Measurements from ENCODE around the gene BEAN1.
A peak's percentile ranks its signal among the peaks of the same experiment; 100 is the strongest.
"Not testable (repeated sequence)": the region's sequence is repeated elsewhere in the genome, so short reads cannot be mapped to it uniquely, and the experiment has no call there.

The BEAN1 gene

DNA sequence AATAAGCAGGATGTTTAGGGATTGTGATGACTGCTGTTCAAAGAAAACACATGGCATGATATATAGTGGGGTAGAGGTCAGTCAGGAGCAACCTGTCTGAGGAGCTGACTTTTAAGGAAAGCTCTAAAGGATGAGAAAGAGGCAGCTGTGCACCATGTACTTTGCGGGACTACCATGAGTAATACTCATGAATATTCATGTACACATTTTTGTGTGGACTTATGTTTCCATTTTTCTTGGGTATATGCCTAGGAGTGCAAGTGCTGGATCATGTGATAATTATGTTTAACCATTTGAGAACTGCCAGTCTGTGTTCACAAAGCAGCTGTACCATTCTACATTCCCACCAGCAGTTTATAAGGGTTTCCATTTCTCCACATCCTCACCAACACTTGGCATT is 35.8 kb downstream of the BEAN1 start:
- H3K36me3 Mint-ChIP-seq: no peaks in the 10 kb centered on the region
- no peak overlapping the region for H3K27ac Mint-ChIP-seq
- H3K9me3 Mint-ChIP-seq: peaks cover 3% of the 10 kb centered on the region
- H3K27me3 Mint-ChIP-seq: peaks cover 91% of the 10 kb centered on the region
- H3K4me3 Mint-ChIP-seq: no peak overlapping the region
- no peak for ATAC-seq
- H3K4me1 Mint-ChIP-seq: no peaks in the 10 kb centered on the region

DNA sequence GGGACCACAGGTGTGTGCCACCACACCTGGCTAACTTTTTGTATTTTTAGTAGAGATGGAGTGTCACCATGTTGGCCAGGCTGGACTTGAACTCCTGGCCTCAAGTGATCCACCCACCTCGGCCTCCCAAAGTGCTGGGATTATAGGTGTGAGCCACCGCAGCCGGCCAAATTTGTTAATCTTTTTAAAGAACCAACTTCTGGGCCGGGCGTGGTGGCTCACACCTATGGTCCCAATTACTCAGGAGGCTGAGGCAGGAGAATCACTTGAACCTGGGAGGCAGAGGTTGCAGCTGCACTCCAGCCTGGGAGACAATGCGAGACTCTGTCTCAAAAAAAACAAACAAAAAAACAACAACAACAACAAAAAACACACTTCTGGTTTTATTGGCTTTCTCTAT is 38.9 kb downstream of the BEAN1 start:
- not testable (repeated sequence) for H3K36me3 Mint-ChIP-seq, H3K9me3 Mint-ChIP-seq, H3K27ac Mint-ChIP-seq, H3K4me1 Mint-ChIP-seq, H3K4me3 Mint-ChIP-seq, ATAC-seq
- H3K27me3 Mint-ChIP-seq: peaks cover 90% of the 10 kb centered on the region

DNA sequence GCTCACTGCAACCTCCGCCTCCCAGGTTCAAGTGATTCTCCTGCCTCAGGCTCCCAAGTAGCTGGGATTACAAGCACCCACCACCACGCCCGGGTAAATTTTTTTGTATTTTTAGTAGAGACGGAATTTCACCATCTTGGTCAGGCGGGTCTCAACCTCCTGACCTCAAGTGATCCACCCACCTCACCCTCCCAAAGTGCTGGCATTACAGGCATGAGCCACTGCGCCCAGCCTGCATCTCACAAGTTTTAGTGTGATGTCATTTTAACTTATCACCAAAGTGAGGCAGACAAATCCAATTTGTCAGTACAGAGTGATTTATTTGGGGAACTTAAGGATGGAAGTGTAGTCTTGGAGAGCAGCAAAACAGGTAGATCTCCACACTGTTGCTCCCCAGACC is 39.5 kb downstream of the BEAN1 start:
- H3K27me3 Mint-ChIP-seq: peaks cover 88% of the 10 kb centered on the region
- not testable (repeated sequence) for ATAC-seq, H3K4me1 Mint-ChIP-seq, H3K27ac Mint-ChIP-seq, H3K36me3 Mint-ChIP-seq, H3K9me3 Mint-ChIP-seq, H3K4me3 Mint-ChIP-seq

DNA sequence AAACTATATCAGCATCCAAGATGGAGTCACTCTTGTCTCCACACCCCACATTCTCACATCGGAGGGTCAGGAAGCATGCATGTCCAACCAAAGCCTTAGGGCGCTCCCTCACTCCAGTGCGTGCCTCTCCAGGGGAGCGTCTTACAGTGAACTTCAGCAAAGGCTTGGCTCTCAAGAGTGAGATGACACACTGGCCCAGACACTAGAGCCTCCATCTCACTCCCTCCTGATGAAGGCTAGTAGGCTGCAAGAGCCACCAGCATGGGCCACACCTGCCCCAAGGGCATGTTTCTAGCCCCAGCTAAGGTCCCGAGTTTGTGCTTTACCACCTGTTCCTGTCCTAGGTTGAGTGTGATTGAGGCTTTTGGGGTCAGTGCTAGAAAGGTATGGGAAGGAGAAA is 40.5 kb downstream of the BEAN1 start:
- no peak overlapping the region for H3K27ac Mint-ChIP-seq
- no peak for ATAC-seq
- peaks cover 91% of the 10 kb centered on the region for H3K27me3 Mint-ChIP-seq
- H3K4me1 Mint-ChIP-seq: no peaks in the 10 kb centered on the region
- no peaks in the 10 kb centered on the region for H3K36me3 Mint-ChIP-seq
- peaks cover 3% of the 10 kb centered on the region for H3K9me3 Mint-ChIP-seq
- no peak overlapping the region for H3K4me3 Mint-ChIP-seq

GRCh38 chr16:66468321-66468965 is 41.3 kb downstream of the BEAN1 start:
- no peaks in the 10 kb centered on the region for H3K4me1 Mint-ChIP-seq
- ATAC-seq: no peak
- no peak overlapping the region for H3K27ac Mint-ChIP-seq
- no peaks in the 10 kb centered on the region for H3K36me3 Mint-ChIP-seq
- H3K9me3 Mint-ChIP-seq: peaks cover 3% of the 10 kb centered on the region
- peaks cover 86% of the 10 kb centered on the region for H3K27me3 Mint-ChIP-seq
- no peak overlapping the region for H3K4me3 Mint-ChIP-seq

GRCh38 chr16:66469291-66469946 is 42.3 kb downstream of the BEAN1 start:
- H3K27me3 Mint-ChIP-seq: peaks cover 77% of the 10 kb centered on the region
- H3K27ac Mint-ChIP-seq: no peak overlapping the region
- ATAC-seq: no peak

DNA sequence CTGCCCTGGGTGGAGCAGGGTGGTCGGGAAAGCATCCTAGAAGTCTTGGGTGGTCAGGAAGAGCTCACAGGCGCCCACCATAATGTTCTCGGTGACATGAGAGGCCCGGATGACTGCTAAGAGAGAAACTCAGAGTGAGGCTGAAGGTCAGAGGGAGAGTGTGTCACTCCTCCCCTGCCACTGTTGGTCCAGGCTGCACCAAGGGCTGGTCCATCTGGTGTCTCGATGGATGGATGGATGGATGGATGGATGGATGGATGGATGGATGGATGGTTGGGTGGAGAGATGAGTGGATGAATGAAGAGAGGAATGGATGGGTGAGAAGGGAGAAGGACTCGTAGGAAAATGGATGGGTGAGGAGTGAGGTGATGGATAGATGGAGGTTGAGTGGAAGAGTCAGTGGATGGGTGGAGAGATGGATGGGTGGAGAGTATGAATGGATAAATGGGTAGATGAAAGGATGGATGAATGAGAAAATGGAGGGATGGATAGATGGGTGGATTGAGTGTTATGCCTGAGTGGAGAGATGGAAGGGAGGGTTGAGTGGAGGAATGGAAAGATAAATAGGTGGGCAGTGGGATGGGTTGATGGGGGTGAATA is 43.0 kb downstream of the BEAN1 start:
- ATAC-seq: no peak
- peaks cover 70% of the 10 kb centered on the region for H3K27me3 Mint-ChIP-seq
- H3K9me3 Mint-ChIP-seq: peaks cover 3% of the 10 kb centered on the region

More at GRCh38 chr16:66469291-66469946, 42.3 kb downstream of the BEAN1 start:
- Mint-ChIP-seq H3K9me3 (peaks cover 3% of the 10 kb centered on the region), H3K4me3 (no peak overlapping the region), H3K4me1 (peaks cover 8% of the 10 kb centered on the region), H3K36me3 (no peaks in the 10 kb centered on the region)

GRCh38 chr16:66470556-66470955 is 43.5 kb downstream of the BEAN1 start:
- no peak overlapping the region for H3K27ac Mint-ChIP-seq
- peaks cover 19% of the 10 kb centered on the region for H3K4me1 Mint-ChIP-seq
- H3K27me3 Mint-ChIP-seq: peaks cover 65% of the 10 kb centered on the region
- no peak for ATAC-seq
- H3K36me3 Mint-ChIP-seq: no peaks in the 10 kb centered on the region
- no peak overlapping the region for H3K4me3 Mint-ChIP-seq
- H3K9me3 Mint-ChIP-seq: peaks cover 3% of the 10 kb centered on the region

More for the DNA sequence above, 43.0 kb downstream of the BEAN1 start:
- Mint-ChIP-seq H3K27ac (no peak overlapping the region), H3K36me3 (no peaks in the 10 kb centered on the region), H3K4me3 (no peak overlapping the region), H3K4me1 (peaks cover 14% of the 10 kb centered on the region)

DNA sequence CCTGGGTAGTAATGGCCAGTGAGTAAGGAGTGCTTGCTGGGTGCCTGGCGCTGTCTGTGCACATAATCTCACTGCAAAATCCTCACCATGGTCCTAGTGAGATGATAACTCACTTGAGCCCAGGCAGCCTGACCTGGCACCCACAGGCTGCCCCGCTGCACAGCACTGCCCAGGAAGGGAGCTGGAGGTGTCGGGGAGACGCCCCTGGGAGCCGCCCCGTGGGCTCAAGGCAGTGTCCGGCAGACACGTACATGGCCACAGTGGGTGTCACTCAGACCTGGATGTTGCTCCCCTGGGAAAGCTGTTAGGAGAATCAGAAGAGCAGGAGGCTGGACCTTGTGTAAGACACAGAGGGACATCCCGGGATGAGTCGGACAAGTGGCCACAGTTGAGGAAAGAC is 44.2 kb downstream of the BEAN1 start:
- peaks cover 2% of the 10 kb centered on the region for H3K9me3 Mint-ChIP-seq
- no peak for ATAC-seq
- H3K4me1 Mint-ChIP-seq: peaks cover 19% of the 10 kb centered on the region
- H3K27me3 Mint-ChIP-seq: peaks cover 58% of the 10 kb centered on the region
- H3K27ac Mint-ChIP-seq: no peak overlapping the region
- H3K4me3 Mint-ChIP-seq: no peak overlapping the region
- H3K36me3 Mint-ChIP-seq: no peaks in the 10 kb centered on the region

DNA sequence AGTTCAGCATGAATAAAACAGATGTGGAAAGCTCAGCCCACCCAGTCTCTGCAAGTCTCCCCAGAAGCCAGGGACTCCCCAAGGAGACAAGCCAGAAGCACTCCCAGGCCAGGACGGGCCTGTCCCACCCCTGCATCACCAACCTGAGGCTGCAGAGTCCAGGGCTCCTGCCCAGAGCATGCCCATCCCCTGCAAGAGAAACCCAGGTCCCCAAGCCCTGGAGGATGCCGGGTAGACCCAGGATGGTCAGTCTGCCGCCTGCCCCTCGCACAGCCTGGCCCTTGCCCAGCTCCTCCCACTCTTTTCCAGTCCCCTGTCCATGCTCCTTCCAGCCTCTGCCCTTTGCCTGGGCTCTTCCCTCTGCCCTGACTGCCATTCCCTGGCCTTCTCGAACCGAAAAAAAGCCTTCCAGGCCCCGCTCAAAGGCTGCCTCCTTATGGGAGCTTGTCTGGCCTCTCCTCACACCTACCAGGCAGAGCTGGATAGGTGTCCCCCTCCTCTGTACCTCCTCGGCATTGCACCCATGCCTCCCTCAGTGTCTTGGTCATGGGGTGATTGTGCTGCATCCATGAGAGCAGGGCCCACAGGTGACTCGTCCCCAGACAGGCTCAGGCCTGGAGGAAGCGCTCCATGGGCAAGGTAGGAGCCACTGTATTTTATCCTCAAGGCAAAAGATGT is 44.8 kb downstream of the BEAN1 start:
- peaks cover 20% of the 10 kb centered on the region for H3K4me1 Mint-ChIP-seq
- no peaks in the 10 kb centered on the region for H3K36me3 Mint-ChIP-seq
- no peak overlapping the region for H3K27ac Mint-ChIP-seq
- no peak overlapping the region for H3K4me3 Mint-ChIP-seq
- peaks cover 52% of the 10 kb centered on the region for H3K27me3 Mint-ChIP-seq
- H3K9me3 Mint-ChIP-seq: no peaks in the 10 kb centered on the region
- no peak for ATAC-seq

- Mint-ChIP-seq H3K27ac (no peak overlapping the region), H3K4me3 (no peak overlapping the region), H3K27me3 (peaks cover 48% of the 10 kb centered on the region), H3K36me3 (no peaks in the 10 kb centered on the region), H3K9me3 (no peaks in the 10 kb centered on the region), H3K4me1 (peaks cover 31% of the 10 kb centered on the region)
- ATAC-seq: no peak
Measured at GRCh38 chr16:66473051-66473571, 46.0 kb downstream of the BEAN1 start.

- no peak for ATAC-seq
- no peak overlapping the region for H3K27ac Mint-ChIP-seq
- H3K9me3 Mint-ChIP-seq: no peaks in the 10 kb centered on the region
- H3K4me3 Mint-ChIP-seq: no peak overlapping the region
- H3K4me1 Mint-ChIP-seq: peaks cover 38% of the 10 kb centered on the region
- H3K36me3 Mint-ChIP-seq: no peaks in the 10 kb centered on the region
- peaks cover 40% of the 10 kb centered on the region for H3K27me3 Mint-ChIP-seq
Measured at GRCh38 chr16:66473654-66474519, 46.8 kb downstream of the BEAN1 start.

DNA sequence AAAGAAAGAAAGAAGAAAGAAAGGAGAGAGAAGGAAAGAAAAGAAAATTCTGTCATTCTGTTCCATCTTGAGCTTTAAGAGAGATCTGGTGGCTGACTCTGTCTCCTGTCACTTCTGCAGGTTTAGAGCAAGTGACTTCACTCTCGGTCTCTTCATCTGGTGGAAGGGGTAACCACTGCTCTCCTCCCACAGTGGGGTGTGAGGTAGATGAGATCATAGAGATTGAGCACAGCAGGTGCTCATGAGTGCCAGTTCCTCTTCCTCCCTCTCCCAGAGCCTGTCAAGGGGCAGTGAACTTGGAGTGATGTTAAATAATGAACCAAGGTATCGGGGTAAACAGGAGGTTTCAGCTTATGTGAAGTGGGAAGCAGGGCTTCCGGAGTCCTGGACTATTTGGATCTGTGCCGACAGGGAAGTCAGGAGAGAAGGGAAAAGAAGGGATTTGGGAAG is 47.7 kb downstream of the BEAN1 start:
- Mint-ChIP-seq H3K4me3 (no peak overlapping the region), H3K4me1 (peaks cover 40% of the 10 kb centered on the region), H3K9me3 (no peaks in the 10 kb centered on the region), H3K27ac (no peak overlapping the region), H3K27me3 (peaks cover 31% of the 10 kb centered on the region), H3K36me3 (no peaks in the 10 kb centered on the region)
- ATAC-seq: peak; percentile 96

DNA sequence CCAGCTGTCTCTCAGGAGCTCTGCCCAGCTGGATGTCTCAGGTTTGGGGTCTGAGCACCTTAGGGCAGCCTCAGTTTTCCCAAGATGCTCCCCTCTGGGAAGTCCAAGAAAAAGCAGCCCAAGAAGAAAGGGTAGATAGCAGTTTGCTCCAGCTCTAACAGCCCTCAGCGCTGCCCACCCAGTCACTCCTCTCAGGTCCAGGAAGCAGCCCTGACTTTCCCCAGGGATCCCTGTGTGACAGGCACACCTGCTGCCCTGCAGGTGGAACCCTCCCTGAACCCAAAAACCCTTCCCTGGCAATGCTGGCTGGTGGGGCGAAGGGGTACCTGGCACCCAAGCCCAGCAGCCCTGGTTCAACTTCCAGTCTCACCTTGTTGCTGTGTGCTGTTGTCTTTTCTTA is 48.1 kb downstream of the BEAN1 start:
- no peak for ATAC-seq
- Mint-ChIP-seq H3K4me1 (peaks cover 40% of the 10 kb centered on the region), H3K9me3 (no peaks in the 10 kb centered on the region), H3K27me3 (peaks cover 27% of the 10 kb centered on the region), H3K36me3 (no peaks in the 10 kb centered on the region), H3K27ac (no peak overlapping the region), H3K4me3 (no peak overlapping the region)
